Heart left ventricle (tissue), 13 donors: Measurements from ENCODE around the gene AKR7A2.

ENCODE experiments used
- POLR2A ChIP-seq, 2 donors: fragments of 450-650 bp; IDR thresholded peaks; one replicate each; pipeline ENCODE4 v1.6.1; 2017; ENCODE audit warnings: antibody characterized with exemption in 2 of 2, mild to moderate bottlenecking in 2 of 2, moderate library complexity in 2 of 2
- TF ChIP-seq, protein P1 (sequence below), 12 donors: fragments of 200-600 bp; sonication (generic) in 4 of 12; IDR thresholded peaks; one replicate each; pipeline versions ENCODE4 v1.5.0 to v1.8.0; 2018 to 2022; ENCODE audit warnings: antibody characterized with exemption in 12 of 12, mild to moderate bottlenecking in 5 of 12
- donor health status: ischemic (EF 13 %, LVEDD 7.1; RV severe dilation, severe dysfunction).
- donor health status: DM: no; HTN: yes; CAD: no.
- donor health status: DM: no; HTN: no; CAD: no.
- donor health status: ischemic (EF 25% LVEDD 6.9; RV normal size, moderate dysfunction).
- donor health status: ischemic (EF 25% LVEDD 5.7; RV mildly dilated, moderate dysfunction).
- donor health status: ischemic (EF 35%, LVEDD 5.7; RV mildly dilated, moderate dysfunction).
- donor health status: nonischemic (EF 11% LVEDD 7.7; RV severe dilation, severe dysfunction).
- donor health status: DM: yes; HTN: yes; CAD: no.
- donor health status: PGD.
- donor health status: ischemic (EF 29% LVEDD 5.4; RV normal size, mild dysfunction).
- donor health status: nonischemic (EF 23%, LVEDD 6.1; RV moderate dilation, normal function).

DNA sequence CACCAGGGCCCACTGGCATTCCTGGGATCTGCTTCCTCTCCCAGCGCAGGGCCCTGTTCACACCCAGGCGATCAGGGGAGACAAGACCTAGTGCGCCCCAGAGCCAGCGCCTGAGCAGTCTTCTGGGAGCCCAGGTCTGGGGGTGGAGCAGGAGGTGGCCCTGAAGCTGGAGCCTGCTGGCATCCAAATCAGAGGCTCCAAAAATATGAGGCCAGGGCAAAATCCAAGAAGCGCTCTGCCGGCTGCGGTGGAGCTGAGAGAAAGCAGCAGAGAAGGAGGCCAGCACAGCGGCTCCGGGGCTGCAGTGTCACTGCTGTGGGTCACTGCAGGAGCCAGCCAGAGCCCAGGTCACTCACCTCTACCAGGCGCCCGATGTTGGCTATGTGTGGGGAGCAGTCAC is 32.9 kb upstream of the AKR7A2 start:
- TF ChIP-seq, protein P1, sequence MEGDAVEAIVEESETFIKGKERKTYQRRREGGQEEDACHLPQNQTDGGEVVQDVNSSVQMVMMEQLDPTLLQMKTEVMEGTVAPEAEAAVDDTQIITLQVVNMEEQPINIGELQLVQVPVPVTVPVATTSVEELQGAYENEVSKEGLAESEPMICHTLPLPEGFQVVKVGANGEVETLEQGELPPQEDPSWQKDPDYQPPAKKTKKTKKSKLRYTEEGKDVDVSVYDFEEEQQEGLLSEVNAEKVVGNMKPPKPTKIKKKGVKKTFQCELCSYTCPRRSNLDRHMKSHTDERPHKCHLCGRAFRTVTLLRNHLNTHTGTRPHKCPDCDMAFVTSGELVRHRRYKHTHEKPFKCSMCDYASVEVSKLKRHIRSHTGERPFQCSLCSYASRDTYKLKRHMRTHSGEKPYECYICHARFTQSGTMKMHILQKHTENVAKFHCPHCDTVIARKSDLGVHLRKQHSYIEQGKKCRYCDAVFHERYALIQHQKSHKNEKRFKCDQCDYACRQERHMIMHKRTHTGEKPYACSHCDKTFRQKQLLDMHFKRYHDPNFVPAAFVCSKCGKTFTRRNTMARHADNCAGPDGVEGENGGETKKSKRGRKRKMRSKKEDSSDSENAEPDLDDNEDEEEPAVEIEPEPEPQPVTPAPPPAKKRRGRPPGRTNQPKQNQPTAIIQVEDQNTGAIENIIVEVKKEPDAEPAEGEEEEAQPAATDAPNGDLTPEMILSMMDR (IDR thresholded peaks at IDR 0.05), result no peak
- no peak for TF ChIP-seq POLR2A (IDR thresholded peaks at IDR 0.05)
